Measurements from ENCODE around the gene PLEKHM3. TPM values are rescaled to one million over a fixed set of nuclear protein-coding genes. Genes with fewer than 3 reads are reported as not detected.

The PLEKHM3 gene
- total RNA-seq, 6 experiments from 2014 or later, result 6.4 to 8.2 (median 7.2) TPM

GRCh38 chr2:207884127-207884526 is 141.2 kb downstream of the PLEKHM3 start:
- no peaks in the 10 kb centered on the region for H3K27me3 Mint-ChIP-seq (ENCODE audit: insufficient read depth)

DNA sequence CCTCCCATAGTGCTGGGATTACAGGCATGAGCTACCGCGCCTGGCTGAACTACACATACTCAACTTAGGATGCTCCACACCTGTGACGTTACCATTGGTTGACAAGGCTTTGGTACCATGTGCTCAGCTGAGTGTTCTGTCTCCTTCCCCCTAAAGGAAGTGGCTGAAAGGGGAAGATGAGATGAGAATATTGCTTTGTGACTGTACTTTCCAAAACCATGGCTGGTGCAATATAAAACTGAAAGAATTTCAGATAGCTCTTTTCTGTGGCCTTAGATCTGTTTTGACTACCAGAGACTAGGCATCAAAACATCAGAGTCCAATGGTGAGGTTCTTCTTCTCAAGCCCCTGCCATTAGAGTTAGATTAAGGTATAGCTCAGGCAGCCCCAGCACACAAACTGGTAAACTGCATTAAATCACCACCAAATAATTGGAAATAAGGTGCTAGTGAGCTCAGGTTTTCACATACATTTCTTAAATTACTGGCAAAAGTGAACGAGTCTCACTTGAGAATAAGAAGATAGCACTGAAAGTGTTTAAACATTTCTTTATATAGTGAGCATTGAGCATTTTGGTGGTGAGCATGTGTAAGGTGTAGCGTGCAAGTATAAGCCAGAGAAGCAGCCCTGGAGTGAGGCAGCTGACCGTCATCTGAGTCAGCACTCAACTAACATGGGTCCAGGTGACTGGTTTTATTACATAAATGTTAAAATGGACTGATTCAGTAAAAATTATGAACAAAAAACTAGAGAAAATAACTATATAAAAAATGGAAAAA is 142.1 kb downstream of the PLEKHM3 start:
- Mint-ChIP-seq H3K4me3 (no peak overlapping the region), H3K36me3 (ENCODE audit: low read depth) (no peaks in the 10 kb centered on the region; the same call in 1 of the 2 replicates), H3K4me1 (ENCODE audit: low read depth) (peaks cover 25% of the 10 kb centered on the region), H3K27ac (no peak overlapping the region), H3K9me3 (no peaks in the 10 kb centered on the region), H3K27me3 (ENCODE audit: insufficient read depth) (no peaks in the 10 kb centered on the region)
- TF ChIP-seq CTCF (IDR thresholded peaks at IDR 0.05), result no peak
- DNase-seq, result no peak

More at GRCh38 chr2:207884127-207884526, 141.2 kb downstream of the PLEKHM3 start:
- Mint-ChIP-seq H3K4me3 (no peak overlapping the region), H3K36me3 (ENCODE audit: low read depth) (no peaks in the 10 kb centered on the region; the same call in 1 of the 2 replicates), H3K27ac (no peak overlapping the region), H3K4me1 (ENCODE audit: low read depth) (peaks cover 18% of the 10 kb centered on the region), H3K9me3 (no peaks in the 10 kb centered on the region)
- TF ChIP-seq CTCF (IDR thresholded peaks at IDR 0.05), result no peak
- no peak for DNase-seq

DNA sequence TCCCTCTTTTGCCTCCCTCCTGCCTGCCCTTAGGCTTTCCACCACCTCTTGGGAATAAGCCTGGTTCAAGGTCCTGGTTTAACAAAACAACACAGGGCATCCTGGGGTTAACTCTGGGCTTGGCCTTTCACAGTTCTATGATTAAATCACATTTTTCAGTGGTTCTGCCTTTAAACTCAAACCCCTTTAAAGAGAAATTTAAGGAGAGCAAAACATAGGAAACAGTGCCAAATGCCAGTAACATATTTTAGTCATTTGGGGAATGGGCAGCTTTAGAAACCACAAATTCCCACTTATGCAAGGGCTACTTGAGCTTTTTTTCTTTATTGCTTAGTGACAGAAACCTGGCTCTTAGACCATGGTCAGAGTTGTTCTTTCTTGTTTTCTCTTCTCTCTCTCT is 143.4 kb downstream of the PLEKHM3 start:
- Mint-ChIP-seq H3K9me3 (no peaks in the 10 kb centered on the region), H3K27ac (no peak overlapping the region), H3K27me3 (ENCODE audit: insufficient read depth) (no peaks in the 10 kb centered on the region), H3K4me3 (no peak overlapping the region), H3K36me3 (ENCODE audit: low read depth) (no peaks in the 10 kb centered on the region; the same call in 1 of the 2 replicates), H3K4me1 (ENCODE audit: low read depth) (peaks cover 25% of the 10 kb centered on the region)
- no peak for DNase-seq
- no peak for TF ChIP-seq CTCF (IDR thresholded peaks at IDR 0.05)

DNA sequence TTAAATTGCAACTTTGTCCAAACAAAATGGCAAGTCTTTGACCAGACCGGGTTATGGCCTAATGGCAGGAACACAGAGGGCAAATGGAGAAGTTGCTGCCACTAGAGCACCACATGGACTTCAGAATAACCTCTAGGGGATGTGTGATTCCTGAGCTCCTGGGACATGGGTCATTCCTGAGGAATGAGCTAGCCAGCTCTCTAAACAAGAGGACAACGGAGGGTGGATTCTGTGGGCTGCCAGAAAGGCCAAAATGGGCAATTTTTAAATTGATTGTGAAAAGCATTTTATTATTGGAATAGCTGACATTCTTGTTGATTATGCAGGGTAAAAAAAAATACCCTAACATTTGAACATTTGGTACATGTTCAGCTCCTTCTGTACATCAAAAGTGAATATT is 145.8 kb downstream of the PLEKHM3 start:
- peak; percentile 75 for DNase-seq
- peak; percentile 22; the same call in 1 of the 2 replicates for TF ChIP-seq CTCF (IDR thresholded peaks at IDR 0.05)
- no peaks in the 10 kb centered on the region for H3K27me3 Mint-ChIP-seq (ENCODE audit: insufficient read depth)

DNA sequence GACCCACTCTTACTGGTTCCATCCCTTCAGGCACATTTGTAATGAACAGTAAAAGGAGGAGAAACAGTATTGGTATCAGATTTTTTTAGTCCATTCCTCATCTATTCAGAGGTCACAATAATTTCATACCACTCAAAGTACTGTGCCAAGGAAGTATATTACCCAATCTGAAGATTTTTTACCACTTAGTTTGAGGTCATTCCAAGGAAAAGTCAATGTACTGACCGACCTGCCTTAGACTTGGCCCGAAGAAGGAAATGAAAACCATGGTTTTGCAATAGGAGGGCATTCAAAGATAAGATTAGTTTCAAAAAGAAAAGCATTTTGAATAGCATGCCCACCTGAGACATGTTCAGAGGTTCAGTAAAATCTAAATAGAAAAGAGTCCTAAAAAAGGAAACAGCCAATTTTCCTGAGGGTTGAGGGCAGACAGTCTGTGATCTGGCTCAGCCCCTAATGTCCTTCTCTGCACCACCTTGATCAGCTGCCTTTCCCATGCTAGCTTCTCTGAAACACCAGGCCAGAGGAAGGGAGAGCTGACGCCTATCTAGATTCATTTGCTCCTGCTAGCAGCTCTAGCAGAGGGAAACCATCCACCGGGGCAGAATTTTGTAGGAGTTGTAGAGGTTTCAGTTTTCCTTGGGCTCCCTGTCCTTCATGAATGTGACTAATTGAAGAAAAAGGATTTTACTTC is 148.3 kb downstream of the PLEKHM3 start:
- Mint-ChIP-seq H3K27ac (no peak overlapping the region), H3K9me3 (no peaks in the 10 kb centered on the region), H3K4me1 (ENCODE audit: low read depth) (peaks cover 27% of the 10 kb centered on the region), H3K36me3 (ENCODE audit: low read depth) (no peaks in the 10 kb centered on the region; the same call in 1 of the 2 replicates), H3K27me3 (ENCODE audit: insufficient read depth) (no peaks in the 10 kb centered on the region), H3K4me3 (no peak overlapping the region)
- TF ChIP-seq CTCF (IDR thresholded peaks at IDR 0.05), result no peak
- no peak for DNase-seq

More for the DNA sequence above, 145.8 kb downstream of the PLEKHM3 start:
- H3K4me1 Mint-ChIP-seq (ENCODE audit: low read depth), result peaks cover 25% of the 10 kb centered on the region
- peak overlapping the region; percentile 72 for H3K27ac Mint-ChIP-seq
- peak overlapping the region; percentile 12; the same call in 1 of the 2 replicates for H3K4me3 Mint-ChIP-seq
- H3K36me3 Mint-ChIP-seq (ENCODE audit: low read depth), result no peaks in the 10 kb centered on the region; the same call in 1 of the 2 replicates
- H3K9me3 Mint-ChIP-seq, result no peaks in the 10 kb centered on the region
